ENCODE measurements around the gene RFTN1.

- TF ChIP-seq CTCF (IDR thresholded peaks at IDR 0.05) = no peak
- TF ChIP-seq POLR2A (IDR thresholded peaks at IDR 0.05) = no peak
Observed at GRCh38 chr3:16551342-16551976, 38.0 kb upstream of the RFTN1 start.

Data from testis (tissue), 2 donors.